Panc1 (cell line): ENCODE data around the gene PRKCB.

Experiments used
- POLR2AphosphoS5 ChIP-seq: IDR thresholded peaks from 2 replicates; pipeline ENCODE4 v1.6.1; 2012; ENCODE audit warnings: mild to moderate bottlenecking, low read depth, low read length, moderate library complexity
- SIN3A ChIP-seq: IDR thresholded peaks from 2 replicates; pipeline ENCODE4 v1.6.1; 2012; ENCODE audit warnings: low read depth, mild to moderate bottlenecking, low read length, moderate library complexity, borderline replicate concordance; ENCODE audit not compliant: insufficient read depth
- TCF7L2 ChIP-seq: IDR thresholded peaks from 2 replicates; pipeline ENCODE4 v1.6.1; 2011; ENCODE audit warnings: mild to moderate bottlenecking, low read depth, low read length, inconsistent platforms
- TF ChIP-seq, protein P1 (sequence below): fragments of 450-650 bp; IDR thresholded peaks from 2 replicates; pipeline ENCODE4 v1.5.1; 2017; ENCODE audit warnings: mild to moderate bottlenecking
- TF ChIP-seq, protein P2 (sequence below), 2 experiments: IDR thresholded peaks; 2 replicates each; pipeline ENCODE4 v1.6.1; 2011 to 2012; ENCODE audit warnings: low read depth in 2 of 2, control low read depth in 1 of 2, low read length in 1 of 2, mild to moderate bottlenecking in 1 of 2, moderate library complexity in 1 of 2; ENCODE audit not compliant: insufficient read depth in 1 of 2

DNA sequence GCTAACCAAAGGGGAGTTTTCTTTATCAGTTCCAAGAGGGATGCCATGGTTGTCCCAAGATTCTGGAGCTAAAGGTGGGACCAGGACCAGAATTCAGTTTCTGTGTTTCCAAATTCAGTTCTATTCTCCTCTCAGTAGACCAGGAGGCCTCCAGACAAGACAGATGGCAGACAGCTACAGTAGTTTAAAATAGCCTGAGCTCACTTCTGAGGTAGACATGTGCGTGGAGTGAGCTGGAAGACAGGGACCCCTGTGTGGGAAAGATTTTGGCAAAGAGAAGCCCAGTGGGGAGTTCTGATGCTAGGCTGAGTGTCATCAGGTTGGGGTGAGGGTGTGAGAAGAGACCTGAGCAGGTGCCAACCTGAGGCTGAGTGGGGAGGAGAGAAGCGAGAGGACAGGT lies 95.4 kb downstream of the PRKCB start:
- TF ChIP-seq, protein P1, sequence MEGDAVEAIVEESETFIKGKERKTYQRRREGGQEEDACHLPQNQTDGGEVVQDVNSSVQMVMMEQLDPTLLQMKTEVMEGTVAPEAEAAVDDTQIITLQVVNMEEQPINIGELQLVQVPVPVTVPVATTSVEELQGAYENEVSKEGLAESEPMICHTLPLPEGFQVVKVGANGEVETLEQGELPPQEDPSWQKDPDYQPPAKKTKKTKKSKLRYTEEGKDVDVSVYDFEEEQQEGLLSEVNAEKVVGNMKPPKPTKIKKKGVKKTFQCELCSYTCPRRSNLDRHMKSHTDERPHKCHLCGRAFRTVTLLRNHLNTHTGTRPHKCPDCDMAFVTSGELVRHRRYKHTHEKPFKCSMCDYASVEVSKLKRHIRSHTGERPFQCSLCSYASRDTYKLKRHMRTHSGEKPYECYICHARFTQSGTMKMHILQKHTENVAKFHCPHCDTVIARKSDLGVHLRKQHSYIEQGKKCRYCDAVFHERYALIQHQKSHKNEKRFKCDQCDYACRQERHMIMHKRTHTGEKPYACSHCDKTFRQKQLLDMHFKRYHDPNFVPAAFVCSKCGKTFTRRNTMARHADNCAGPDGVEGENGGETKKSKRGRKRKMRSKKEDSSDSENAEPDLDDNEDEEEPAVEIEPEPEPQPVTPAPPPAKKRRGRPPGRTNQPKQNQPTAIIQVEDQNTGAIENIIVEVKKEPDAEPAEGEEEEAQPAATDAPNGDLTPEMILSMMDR, result no peak
- TF ChIP-seq TCF7L2 (no peak), POLR2AphosphoS5 (no peak), SIN3A (no peak)
- TF ChIP-seq, protein P2, sequence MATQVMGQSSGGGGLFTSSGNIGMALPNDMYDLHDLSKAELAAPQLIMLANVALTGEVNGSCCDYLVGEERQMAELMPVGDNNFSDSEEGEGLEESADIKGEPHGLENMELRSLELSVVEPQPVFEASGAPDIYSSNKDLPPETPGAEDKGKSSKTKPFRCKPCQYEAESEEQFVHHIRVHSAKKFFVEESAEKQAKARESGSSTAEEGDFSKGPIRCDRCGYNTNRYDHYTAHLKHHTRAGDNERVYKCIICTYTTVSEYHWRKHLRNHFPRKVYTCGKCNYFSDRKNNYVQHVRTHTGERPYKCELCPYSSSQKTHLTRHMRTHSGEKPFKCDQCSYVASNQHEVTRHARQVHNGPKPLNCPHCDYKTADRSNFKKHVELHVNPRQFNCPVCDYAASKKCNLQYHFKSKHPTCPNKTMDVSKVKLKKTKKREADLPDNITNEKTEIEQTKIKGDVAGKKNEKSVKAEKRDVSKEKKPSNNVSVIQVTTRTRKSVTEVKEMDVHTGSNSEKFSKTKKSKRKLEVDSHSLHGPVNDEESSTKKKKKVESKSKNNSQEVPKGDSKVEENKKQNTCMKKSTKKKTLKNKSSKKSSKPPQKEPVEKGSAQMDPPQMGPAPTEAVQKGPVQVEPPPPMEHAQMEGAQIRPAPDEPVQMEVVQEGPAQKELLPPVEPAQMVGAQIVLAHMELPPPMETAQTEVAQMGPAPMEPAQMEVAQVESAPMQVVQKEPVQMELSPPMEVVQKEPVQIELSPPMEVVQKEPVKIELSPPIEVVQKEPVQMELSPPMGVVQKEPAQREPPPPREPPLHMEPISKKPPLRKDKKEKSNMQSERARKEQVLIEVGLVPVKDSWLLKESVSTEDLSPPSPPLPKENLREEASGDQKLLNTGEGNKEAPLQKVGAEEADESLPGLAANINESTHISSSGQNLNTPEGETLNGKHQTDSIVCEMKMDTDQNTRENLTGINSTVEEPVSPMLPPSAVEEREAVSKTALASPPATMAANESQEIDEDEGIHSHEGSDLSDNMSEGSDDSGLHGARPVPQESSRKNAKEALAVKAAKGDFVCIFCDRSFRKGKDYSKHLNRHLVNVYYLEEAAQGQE (IDR thresholded peaks at IDR 0.05; ENCODE audit: insufficient read depth in 1 of 2, low read depth in 2 of 2, low read length in 1 of 2), result no peak
